SK-MEL-5 (cell line): ENCODE results near the gene CD248. TPM values are rescaled to one million over a fixed set of nuclear protein-coding genes. Genes with fewer than 3 reads are reported as not detected.

Source experiments
- DNase-seq: peaks from one replicate; pipeline ENCODE4 v3.0.0-alpha.2; 2016; ENCODE audit warnings: low read depth, low spot score
- in situ Hi-C: cut with HindIII; loops from 2 replicates; pipeline ENCODE4 v1.10.0; 2016; ENCODE audit warnings: low sequenced_read_pairs, high pct_unique_total_duplicates, low pct_unique_long_range_greater_than_20kb
- total RNA-seq: library from RNA; depleted of rRNA; stranded (reverse); fragments of >200 nt; shearing (Covaris generic); gene quantifications from 2 replicates; pipeline ENCODE4 v1.2.3, GENCODE V29; 2014

The CD248 gene
- total RNA-seq, 1 experiment from 2014 or later: not detected

DNA sequence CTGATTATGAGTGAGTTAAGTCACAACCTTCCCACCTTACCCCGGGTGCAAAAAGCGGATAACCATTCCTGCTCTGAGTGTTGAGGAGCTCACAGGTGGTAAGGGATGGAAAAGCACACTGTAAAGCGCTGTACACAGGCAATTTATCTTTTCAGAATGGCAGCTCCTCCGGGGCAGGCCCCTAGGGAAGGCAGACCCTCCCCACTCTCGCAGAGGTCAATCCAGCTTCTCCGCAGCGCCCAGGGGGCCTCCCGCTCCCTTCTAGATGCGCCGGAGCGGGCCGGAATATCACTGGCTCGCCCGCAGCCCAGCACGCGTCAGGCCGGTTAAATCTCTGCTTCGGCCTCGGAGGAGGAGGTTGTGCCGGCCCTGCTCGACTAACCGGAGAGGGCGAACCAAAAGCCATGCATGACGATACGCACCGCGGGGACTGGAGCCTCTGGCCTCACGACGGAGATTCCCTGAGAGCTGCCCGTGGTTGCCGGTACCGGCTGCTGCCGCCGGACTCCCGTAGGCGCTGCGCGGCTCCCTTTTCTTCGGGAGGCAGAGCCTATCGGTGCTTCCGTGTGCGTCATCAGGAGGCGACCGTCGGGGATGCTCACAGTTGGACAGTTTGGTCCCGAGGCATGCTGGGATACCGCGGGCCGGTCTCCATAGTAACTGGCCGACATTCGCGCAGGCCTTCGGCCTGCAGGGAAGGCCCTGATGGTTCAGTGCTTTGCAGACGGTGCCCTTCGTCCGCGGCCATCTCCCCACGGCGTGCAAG is 27.9 kb upstream of the CD248 start, which contains the start of gene BRMS1:
Gene BRMS1, minus strand, starts transcription at position 555 of the 766 bp plus-strand sequence. CDS start 2,870 bp downstream, outside the sequence.
- peak; percentile 95 for DNase-seq
- in situ Hi-C loops: no loop called here

DNA sequence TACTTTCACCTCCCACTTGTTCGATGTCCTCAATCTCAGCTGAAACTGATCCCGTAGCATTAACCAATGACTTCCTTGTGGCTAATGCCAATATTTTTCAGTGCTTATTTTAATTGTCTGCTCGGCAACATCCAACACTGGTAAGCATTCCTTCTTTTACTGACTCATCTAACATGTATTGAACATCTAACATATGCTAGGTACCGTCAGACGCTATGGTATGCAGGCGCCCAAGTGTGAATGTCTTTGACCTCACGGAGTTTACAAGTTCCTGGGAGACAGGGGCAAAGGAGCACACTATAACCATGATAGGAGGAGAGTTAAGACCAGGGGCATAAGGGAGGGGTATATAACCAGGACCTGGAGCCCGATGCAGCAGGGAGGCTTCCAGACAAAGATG is 26.3 kb upstream of the CD248 start:
- in situ Hi-C loops: no loop called here
- DNase-seq: no peak

DNA sequence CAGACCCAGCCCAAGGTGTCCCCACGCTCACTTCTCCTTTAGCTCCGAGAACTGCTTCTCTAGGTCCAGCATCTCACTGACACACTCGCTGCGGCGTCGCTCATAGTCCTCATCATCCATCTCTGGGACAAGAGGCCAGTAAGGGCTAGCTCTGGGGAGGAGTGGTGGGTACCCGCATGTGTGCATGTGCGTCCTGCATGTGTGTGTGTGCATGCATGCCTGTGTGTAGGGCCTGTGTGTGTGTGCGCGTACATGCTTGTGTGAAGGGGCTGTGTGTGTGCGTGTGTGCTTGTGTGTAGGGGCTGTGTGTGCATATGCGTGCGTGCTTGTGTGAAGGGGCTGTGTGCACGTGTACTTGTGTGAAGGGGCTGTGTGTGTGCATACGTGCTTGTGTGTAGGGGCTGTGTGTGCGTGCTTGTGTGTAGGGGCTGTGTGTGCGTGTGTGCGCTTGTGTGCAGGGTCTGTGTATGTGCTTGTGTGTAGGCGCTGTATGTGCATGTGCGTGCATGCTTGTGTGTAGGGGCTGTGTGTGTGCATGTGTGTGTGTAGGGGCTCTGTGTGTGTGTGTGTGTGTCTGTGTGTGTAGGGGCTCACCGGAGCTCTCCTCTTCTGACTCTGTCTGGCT is 24.8 kb upstream of the CD248 start:
- in situ Hi-C loops: no loop called here
- DNase-seq: no peak

GRCh38 chr11:66340596-66341501 is 24.0 kb upstream of the CD248 start:
- in situ Hi-C loops: no loop called here

DNA sequence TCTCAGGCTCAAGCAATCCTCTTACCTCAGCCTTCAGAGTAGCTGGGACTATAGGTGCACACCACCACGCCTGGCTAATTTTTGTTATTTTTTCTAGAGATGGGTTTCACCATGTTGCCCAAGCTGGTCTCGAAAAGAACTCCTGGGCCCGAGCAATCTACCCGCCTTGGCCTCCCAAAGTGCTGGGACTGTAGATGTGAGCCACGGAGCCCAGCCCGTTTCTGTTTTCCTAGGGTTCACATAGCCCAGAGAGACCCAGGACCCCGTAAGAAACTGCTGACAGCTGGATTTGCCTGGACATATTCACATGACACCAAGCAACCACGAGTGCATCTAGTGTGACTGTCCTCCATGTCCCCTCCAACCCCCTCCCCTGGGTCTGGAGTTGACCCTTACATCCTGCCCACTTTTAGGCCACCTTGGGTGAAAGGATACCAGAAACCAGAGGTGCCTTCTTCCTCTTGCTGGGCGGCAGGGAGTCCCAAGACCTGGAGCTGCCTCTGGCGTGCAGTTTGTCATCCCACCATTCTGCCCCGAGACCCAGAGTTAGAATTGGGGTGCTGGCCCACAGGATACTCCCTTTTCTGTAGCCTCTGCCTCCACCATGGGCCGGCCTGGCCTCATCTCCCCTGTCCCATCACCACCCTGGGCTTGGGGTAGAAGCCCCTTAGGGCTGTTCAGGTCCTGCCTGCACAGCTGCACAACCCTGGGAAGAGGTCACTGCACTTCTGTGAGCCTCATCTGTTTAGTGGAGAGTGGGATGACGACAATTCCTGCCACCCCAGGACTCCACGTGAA is 23.0 kb upstream of the CD248 start:
- DNase-seq: no peak
- in situ Hi-C loops: no loop called here

More at GRCh38 chr11:66340596-66341501, 24.0 kb upstream of the CD248 start:
- no peak for DNase-seq

GRCh38 chr11:66339162-66339675 is 22.4 kb upstream of the CD248 start:
- DNase-seq: no peak
- in situ Hi-C loops: no loop called here

DNA sequence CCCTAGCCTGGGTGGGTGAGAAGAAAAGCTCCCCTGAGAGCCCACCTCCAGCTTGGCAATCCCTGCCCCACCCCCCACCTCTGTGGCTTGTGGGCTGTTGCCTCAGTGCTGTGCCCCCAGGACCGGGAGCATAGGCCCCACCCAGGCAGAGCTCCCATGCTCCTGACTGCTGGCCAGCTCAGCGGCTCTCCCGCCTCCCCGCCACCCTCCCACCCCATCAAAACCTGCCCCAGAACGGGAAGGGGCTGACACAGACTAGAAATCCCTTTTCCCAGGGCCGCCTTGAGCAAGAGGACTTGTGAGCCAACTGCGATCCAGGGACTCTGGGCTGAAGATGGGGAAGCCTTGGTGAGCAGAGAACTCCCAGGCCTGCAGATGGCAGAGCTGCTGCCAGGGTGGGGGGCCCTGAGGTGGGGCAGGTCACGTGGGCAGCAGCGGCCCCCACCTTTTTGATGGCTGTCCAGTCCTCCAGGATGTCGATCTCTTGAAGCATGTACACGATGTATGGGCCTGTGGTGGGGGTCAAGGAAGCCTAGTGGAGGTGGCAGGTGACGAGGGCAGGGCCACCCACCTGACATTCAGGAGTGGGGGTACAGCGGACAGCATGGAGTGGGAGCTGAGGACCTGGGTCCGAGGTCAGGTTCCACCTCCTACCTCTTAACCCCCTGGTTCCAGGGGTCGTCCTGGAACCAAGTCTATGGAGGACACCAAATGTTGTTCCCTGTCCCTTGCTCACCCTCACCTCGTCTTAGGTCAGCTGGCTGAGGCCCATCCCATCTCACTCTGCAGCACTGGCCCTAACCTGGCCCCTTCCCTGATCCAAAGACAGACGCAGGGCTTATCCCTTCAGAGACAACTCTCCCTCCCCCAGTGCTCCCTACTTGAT is 21.7 kb upstream of the CD248 start:
- in situ Hi-C loops: no loop called here
- DNase-seq: no peak

DNA sequence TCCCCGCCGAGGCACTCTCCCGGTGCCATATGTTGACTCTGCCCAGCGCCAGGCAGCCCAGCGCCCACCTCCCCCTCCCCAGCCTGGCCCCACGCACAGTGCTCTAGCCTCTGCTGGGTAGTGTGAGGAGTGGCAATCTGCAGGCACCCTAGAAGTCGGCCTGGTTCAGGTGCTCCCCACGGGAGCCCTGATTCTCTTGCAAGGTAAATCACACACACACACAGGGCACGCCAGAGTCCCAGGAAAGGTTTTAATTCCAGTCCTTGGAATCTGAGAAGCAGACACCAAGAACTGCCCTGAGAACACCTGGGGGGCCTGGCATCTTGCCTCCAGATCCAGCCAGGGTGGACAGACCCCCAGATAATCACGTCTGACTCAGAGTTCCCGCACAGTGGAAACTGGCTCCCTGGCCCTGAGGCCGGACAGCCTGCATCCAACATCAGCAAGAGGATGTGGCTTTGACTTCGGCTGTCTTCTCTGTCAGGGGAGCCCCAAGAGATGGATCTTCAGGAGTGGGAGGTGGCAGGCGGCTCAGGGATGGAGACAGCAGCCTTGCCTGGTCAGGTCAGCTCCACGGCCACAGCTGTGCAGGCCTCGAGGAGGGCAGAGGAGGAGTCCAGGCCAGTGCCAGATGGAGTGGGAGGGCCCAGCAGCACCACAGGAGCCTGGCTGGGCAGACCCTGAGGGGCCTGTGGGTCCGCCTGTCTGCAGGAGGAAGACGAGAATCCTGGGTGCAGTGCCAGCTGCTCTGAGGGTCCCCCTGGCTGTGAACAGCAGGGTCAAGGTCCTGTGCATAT is 20.5 kb upstream of the CD248 start:
- in situ Hi-C loops: no loop called here
- no peak for DNase-seq

- peak; percentile 70 for DNase-seq
Observed at GRCh38 chr11:66336234-66337102, 19.6 kb upstream of the CD248 start, which contains the start of gene RIN1. Gene RIN1 (minus strand): TSS chr11:66336434. CDS start chr11:66336402, 32 bp downstream.

DNA sequence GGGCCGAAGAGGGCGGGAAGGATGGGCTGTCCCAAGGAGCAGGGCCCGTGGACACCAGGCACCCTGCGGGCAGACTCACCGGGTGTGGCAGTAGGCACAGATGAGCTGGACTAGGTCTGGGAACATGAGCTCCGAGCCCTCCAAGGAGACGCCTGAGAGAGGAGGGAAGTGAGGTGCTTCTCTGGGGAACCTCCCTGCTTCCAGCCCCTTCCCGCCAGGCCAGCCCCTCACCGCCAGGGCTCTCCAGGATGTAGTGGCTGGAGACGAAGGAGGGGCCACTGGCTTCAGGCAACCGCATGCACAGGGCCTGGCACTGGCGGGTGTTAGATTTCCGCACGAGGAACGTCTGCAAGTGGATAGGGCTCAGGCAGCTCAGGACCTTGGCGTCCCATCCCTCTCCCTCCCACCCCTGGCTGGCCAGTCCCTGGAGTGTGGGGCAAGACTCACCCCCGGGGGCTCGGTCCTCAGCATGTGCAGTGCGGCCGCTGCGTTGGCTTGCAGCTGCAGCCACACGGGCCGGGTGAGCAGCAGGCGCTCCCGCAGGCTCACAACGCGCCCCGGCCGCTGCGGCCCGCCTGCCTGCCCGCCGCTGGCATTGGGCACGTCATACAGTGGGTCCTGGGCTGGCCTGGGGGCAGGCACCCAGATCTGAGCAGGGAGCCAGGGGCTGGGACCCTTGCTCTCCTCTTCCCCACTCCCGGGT is 18.8 kb upstream of the CD248 start:
- in situ Hi-C loops: no loop called here
- DNase-seq: no peak

More at GRCh38 chr11:66336234-66337102, 19.6 kb upstream of the CD248 start, which contains the start of gene RIN1:
- in situ Hi-C loops: no loop called here

DNA sequence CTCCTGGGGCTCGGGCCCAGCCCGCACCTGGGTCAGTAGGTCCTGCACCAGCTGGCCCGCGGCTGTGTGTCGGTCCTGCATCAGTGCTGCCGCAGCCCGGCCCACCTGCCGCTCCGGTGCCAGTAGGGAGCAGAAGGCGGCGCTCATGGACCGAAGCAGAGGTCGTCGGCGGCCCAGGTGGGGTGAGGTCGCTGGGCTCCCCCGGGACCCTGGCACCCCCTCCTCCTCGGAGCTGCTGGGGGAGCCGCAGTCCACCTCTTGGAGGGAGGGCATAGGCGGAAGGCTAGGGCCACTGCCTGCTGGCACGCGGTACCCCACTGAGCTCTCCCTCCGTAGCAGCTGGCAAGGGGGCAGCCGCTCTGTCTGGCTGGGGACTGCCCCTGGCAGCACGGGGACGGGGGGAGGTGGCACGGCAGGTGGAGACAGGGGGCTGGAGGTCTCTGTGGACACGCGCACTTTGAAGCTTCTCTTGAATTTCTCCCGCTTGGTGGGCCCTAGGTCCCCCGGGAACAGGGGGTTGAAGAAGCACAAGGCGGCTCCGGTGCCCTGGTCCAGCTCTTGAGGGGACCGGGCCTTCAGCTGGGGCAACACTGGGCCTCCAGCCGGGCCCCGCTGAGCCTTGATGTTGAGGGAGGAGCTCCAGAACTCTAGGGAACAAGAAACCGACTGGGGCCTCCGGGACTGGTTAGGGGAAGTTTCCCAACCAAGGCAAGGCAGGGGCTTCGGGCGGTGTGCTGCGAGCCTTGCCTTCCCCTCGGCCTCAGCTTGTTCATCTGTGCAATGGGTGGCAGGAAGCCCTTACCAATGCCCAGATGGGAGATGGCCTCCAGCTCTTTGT is 18.0 kb upstream of the CD248 start:
- in situ Hi-C loops: no loop called here
- no peak for DNase-seq

DNA sequence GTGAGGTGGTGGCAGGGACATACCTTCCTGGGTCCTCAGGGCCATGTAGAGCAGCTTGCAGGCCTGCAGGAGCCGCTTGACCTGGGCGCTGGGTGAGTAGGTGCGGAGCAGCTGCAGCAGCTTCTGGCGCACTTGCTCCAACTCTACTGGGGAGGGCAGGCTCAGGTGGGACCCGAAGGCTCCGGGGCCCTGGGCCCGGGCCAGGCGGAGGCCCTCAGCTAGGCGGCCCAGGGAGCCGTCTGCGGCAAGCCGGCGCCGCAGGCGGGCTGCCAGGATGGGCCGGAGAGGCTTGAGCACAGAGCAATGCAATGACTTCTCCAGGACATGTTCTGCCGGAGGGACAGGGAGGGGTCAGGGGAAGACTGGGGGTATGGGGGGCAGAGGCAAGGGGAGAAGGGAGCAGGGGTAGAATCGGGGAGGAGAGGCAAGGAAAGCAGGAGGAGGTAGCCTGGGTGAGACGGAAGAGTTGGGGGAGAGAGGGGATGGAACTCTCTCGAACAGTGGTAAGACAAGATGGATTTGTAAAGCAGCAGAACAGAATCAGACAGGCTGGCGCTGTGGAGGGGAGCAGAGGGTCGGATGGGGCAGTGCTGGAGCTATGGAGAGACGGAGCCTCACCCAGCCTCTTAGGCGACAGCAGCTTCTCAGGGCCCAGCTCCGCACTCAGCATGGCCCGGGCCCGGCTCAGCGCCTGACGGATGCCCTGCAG is 17.2 kb upstream of the CD248 start:
- in situ Hi-C loops: no loop called here
- DNase-seq: no peak
